ENCODE measurements around the gene DDI2.
"Not testable (repeated sequence)": the region's sequence is repeated elsewhere in the genome, so short reads cannot be mapped to it uniquely, and the experiment has no call there.

DDI2 gene

DNA sequence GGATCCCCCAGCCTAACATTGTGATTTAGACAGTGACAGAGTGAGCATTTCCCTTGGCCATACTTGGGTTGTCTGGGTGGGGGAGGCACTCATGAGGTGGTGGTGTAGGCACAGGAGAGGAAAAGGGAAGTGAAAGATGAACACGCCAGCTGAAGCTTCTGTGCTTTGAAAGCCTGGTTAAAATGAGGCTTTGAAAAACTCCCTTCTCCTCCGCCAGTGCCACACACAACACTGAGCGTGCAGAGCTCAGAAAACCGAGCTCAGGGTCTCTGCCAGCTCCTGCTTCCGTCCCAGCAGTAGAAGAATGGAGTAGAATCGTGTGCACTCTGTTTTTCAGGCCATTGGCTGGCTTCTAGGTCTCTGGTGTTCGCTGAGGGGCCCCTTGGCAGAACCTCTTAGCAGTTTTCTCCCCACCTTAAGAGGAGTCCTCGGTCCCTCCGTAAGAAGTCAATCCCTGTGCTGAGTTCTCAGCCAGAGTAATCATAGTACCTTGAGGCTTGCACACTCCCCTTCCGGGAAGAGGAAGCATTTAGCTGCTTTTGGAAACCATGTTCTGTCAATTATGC lies 79.8 kb downstream of the DDI2 start:
- no peak overlapping the region for H3K4me3 ChIP-seq (ENCODE audit: low read depth in 1 of 2, low read length in 2 of 2)
- DNase-seq: no peak

DNA sequence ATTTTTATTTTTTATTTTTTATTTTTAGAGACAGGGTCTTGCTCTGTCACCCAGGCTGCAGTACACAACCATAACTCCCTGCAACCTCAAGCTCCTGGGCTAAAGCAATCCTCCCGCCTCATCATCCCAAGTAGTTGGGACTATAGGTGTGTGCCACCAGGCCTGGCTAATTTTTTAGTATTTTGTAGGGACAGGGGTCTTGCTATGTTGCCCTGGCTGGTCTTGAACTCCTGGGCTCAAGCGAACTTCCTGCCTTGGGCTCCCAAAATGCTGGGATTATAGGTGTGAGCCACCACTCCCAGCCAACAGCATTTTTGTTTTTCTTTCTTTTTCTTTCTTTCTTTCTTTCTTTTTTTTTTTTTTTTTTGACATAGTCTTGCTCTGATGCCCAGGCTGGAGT lies 80.9 kb downstream of the DDI2 start:
- Histone ChIP-seq H3K4me2 (ENCODE audit: insufficient read depth, low read length) (no peak overlapping the region), H3K4me1 (ENCODE audit: insufficient read depth, low read length) (no peaks in the 10 kb centered on the region), H3K27ac (ENCODE audit: low read length) (no peak overlapping the region), H3K4me3 (ENCODE audit: low read depth in 1 of 2, low read length in 2 of 2) (no peak overlapping the region), H3K36me3 (ENCODE audit: insufficient read depth, low read length) (peaks cover 8% of the 10 kb centered on the region; the same call in 1 of the 2 replicates), H3K9me3 (ENCODE audit: insufficient read depth, low read length, severe bottlenecking) (no peaks in the 10 kb centered on the region), H4K20me1 (ENCODE audit: insufficient read depth, low read length) (peaks cover 34% of the 10 kb centered on the region), H3K79me2 (ENCODE audit: insufficient read depth, low read length) (peaks cover 60% of the 10 kb centered on the region), H2AFZ (ENCODE audit: low read depth, low read length) (no peak overlapping the region), H3K9ac (ENCODE audit: low read depth, low read length) (no peak overlapping the region), H3K27me3 (ENCODE audit: insufficient read depth, low read length, poor library complexity) (no peaks in the 10 kb centered on the region)
- ATAC-seq (ENCODE audit: insufficient read depth, low read depth): no peak
- DNase-seq: no peak
- TF ChIP-seq, protein P1, sequence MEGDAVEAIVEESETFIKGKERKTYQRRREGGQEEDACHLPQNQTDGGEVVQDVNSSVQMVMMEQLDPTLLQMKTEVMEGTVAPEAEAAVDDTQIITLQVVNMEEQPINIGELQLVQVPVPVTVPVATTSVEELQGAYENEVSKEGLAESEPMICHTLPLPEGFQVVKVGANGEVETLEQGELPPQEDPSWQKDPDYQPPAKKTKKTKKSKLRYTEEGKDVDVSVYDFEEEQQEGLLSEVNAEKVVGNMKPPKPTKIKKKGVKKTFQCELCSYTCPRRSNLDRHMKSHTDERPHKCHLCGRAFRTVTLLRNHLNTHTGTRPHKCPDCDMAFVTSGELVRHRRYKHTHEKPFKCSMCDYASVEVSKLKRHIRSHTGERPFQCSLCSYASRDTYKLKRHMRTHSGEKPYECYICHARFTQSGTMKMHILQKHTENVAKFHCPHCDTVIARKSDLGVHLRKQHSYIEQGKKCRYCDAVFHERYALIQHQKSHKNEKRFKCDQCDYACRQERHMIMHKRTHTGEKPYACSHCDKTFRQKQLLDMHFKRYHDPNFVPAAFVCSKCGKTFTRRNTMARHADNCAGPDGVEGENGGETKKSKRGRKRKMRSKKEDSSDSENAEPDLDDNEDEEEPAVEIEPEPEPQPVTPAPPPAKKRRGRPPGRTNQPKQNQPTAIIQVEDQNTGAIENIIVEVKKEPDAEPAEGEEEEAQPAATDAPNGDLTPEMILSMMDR (IDR thresholded peaks at IDR 0.05; ENCODE audit: borderline replicate concordance, extremely low read depth, low read length, poor library complexity, severe bottlenecking): no peak
- no peak for TF ChIP-seq EZH2 (IDR thresholded peaks at IDR 0.05; ENCODE audit: borderline replicate concordance, low read depth, low read length, severe bottlenecking)

More for the DNA sequence above, 79.8 kb downstream of the DDI2 start:
- Histone ChIP-seq H3K4me1 (ENCODE audit: insufficient read depth, low read length) (no peaks in the 10 kb centered on the region), H3K9ac (ENCODE audit: low read depth, low read length) (no peak overlapping the region), H2AFZ (ENCODE audit: low read depth, low read length) (no peak overlapping the region), H3K36me3 (ENCODE audit: insufficient read depth, low read length) (peaks cover 8% of the 10 kb centered on the region; the same call in 1 of the 2 replicates), H3K79me2 (ENCODE audit: insufficient read depth, low read length) (peaks cover 62% of the 10 kb centered on the region), H3K9me3 (ENCODE audit: insufficient read depth, low read length, severe bottlenecking) (no peaks in the 10 kb centered on the region), H3K27ac (ENCODE audit: low read length) (no peak overlapping the region), H3K27me3 (ENCODE audit: insufficient read depth, low read length, poor library complexity) (no peaks in the 10 kb centered on the region), H4K20me1 (ENCODE audit: insufficient read depth, low read length) (peaks cover 38% of the 10 kb centered on the region), H3K4me2 (ENCODE audit: insufficient read depth, low read length) (no peak overlapping the region)
- ATAC-seq (ENCODE audit: insufficient read depth, low read depth): no peak
- no peak for TF ChIP-seq EZH2 (IDR thresholded peaks at IDR 0.05; ENCODE audit: borderline replicate concordance, low read depth, low read length, severe bottlenecking)
- TF ChIP-seq, protein P1 (IDR thresholded peaks at IDR 0.05; ENCODE audit: borderline replicate concordance, extremely low read depth, low read length, poor library complexity, severe bottlenecking): no peak

DNA sequence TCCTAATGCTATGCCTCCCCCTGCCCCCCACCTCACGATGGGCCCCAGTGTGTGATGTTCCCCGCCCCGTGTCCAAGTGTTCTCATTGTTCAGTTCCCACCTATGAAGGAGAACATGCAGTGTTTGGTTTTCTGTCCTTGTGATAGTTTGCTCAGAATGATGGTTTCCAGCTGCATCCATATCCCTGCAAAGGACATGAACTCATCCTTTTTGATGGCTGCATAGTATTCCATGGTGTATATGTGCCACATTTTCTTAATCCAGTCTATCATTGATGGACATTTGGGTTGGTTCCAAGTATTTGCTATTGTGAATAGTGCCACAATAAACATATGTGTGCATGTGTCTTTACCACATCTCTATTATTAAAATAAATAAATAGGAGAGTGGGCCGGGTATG lies 82.1 kb downstream of the DDI2 start:
- not testable (repeated sequence) for H3K9me3 ChIP-seq (ENCODE audit: insufficient read depth, low read length, severe bottlenecking); H3K4me2 ChIP-seq (ENCODE audit: insufficient read depth, low read length); DNase-seq; H3K9ac ChIP-seq (ENCODE audit: low read depth, low read length); H3K4me1 ChIP-seq (ENCODE audit: insufficient read depth, low read length); H3K36me3 ChIP-seq (ENCODE audit: insufficient read depth, low read length); H3K27me3 ChIP-seq (ENCODE audit: insufficient read depth, low read length, poor library complexity); ATAC-seq (ENCODE audit: insufficient read depth, low read depth); H2AFZ ChIP-seq (ENCODE audit: low read depth, low read length); H3K4me3 ChIP-seq (ENCODE audit: low read depth in 1 of 2, low read length in 2 of 2); H3K27ac ChIP-seq (ENCODE audit: low read length)
- H4K20me1 ChIP-seq (ENCODE audit: insufficient read depth, low read length): peaks cover 27% of the 10 kb centered on the region
- H3K79me2 ChIP-seq (ENCODE audit: insufficient read depth, low read length): peaks cover 56% of the 10 kb centered on the region

DNA sequence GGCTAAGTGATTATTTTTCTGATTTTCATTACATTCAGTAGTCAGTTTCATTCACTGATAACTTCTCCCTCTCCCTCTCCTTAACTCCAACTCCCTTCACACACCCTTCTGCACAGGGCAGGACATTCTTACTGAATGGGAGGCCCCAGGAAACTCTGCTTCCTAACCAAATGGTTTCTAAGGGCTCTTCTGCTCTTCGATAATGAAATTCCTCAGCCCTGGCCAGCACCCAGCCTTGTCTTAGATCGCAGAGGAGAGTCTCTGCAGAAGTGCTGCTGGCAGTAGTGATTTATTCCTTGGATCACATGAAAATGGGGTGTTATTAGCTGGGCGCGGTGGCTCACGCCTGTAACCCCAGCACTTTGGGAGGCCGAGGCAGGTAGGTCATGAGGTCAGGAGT lies 83.2 kb downstream of the DDI2 start:
- ATAC-seq (ENCODE audit: insufficient read depth, low read depth): no peak
- TF ChIP-seq, protein P1 (IDR thresholded peaks at IDR 0.05; ENCODE audit: borderline replicate concordance, extremely low read depth, low read length, poor library complexity, severe bottlenecking): no peak
- TF ChIP-seq EZH2 (IDR thresholded peaks at IDR 0.05; ENCODE audit: borderline replicate concordance, low read depth, low read length, severe bottlenecking): no peak
- DNase-seq: no peak
- H3K4me2 ChIP-seq (ENCODE audit: insufficient read depth, low read length): no peak overlapping the region
- no peaks in the 10 kb centered on the region for H3K4me1 ChIP-seq (ENCODE audit: insufficient read depth, low read length)
- peaks cover 31% of the 10 kb centered on the region for H4K20me1 ChIP-seq (ENCODE audit: insufficient read depth, low read length)
- H3K27ac ChIP-seq (ENCODE audit: low read length): no peak overlapping the region
- peaks cover 59% of the 10 kb centered on the region for H3K79me2 ChIP-seq (ENCODE audit: insufficient read depth, low read length)
- peaks cover 17% of the 10 kb centered on the region for H3K36me3 ChIP-seq (ENCODE audit: insufficient read depth, low read length)
- H3K9ac ChIP-seq (ENCODE audit: low read depth, low read length): no peak overlapping the region
- no peaks in the 10 kb centered on the region for H3K27me3 ChIP-seq (ENCODE audit: insufficient read depth, low read length, poor library complexity)
- no peak overlapping the region for H2AFZ ChIP-seq (ENCODE audit: low read depth, low read length)
- H3K9me3 ChIP-seq (ENCODE audit: insufficient read depth, low read length, severe bottlenecking): no peaks in the 10 kb centered on the region
- H3K4me3 ChIP-seq (ENCODE audit: low read depth in 1 of 2, low read length in 2 of 2): no peak overlapping the region
